Activated CD8-positive, alpha-beta T cell treated with anti-CD3 and anti-CD28 coated beads for 36 hours (primary cell): ENCODE data around the gene ARPC1B. TPM values are rescaled to one million over a fixed set of nuclear protein-coding genes. Genes with fewer than 3 reads are reported as not detected.
"Not testable (repeated sequence)": the region's sequence is repeated elsewhere in the genome, so short reads cannot be mapped to it uniquely, and the experiment has no call there.

ENCODE experiments used
- ATAC-seq: fragments of 200-7000 bp; cut with Tn5 transposase; one replicate; pipeline ENCODE4 v1.10.0; 2021; ENCODE audit warnings: mild to moderate bottlenecking, moderate library complexity
- CTCF ChIA-PET: fragments of 350-600 bp; sonication (Branson Sonifier 250); formaldehyde crosslinking; loops from one replicate; lab custom pipeline; 2021; ENCODE audit warnings: antibody characterized with exemption; lab: Charles Lee
- POLR2A ChIA-PET: fragments of 350-600 bp; sonication (Branson Sonifier 250); formaldehyde crosslinking; loops from one replicate; lab custom pipeline; 2021; ENCODE audit warnings: antibody characterized with exemption; lab: Charles Lee
- DNase-seq: peaks from one replicate; pipeline ENCODE4 v3.0.0-alpha.2; 2020
- H3K27ac Mint-ChIP-seq: one replicate; pipeline ENCODE4 v1.8.0; 2021; ENCODE audit warnings: mild to moderate bottlenecking, mixed read lengths
- H3K27me3 Mint-ChIP-seq: one replicate; pipeline ENCODE4 v1.8.0; 2021; ENCODE audit warnings: mixed read lengths
- H3K36me3 Mint-ChIP-seq: one replicate; pipeline ENCODE4 v1.8.0; 2021; ENCODE audit warnings: low read depth, mixed read lengths
- H3K4me1 Mint-ChIP-seq: one replicate; pipeline ENCODE4 v1.8.0; 2021; ENCODE audit warnings: low read depth, mixed read lengths
- H3K4me3 Mint-ChIP-seq: one replicate; pipeline ENCODE4 v1.8.0; 2021; ENCODE audit warnings: mild to moderate bottlenecking, moderate library complexity, mixed read lengths
- H3K9me3 Mint-ChIP-seq: one replicate; pipeline ENCODE4 v1.8.0; 2021; ENCODE audit warnings: mixed read lengths
- CTCF ChIP-seq: fragments of 200-600 bp; IDR thresholded peaks from one replicate; pipeline ENCODE4 v1.8.0; 2022; ENCODE audit warnings: antibody characterized with exemption, mild to moderate bottlenecking
- intact Hi-C: fragments of 100-400 bp; cut with micrococcal nuclease; formaldehyde crosslinking; loops from one replicate; pipeline ENCODE4 v1.10.0; 2022
- total RNA-seq, 2 experiments: library from RNA; stranded (reverse); gene quantifications; one replicate each; pipeline ENCODE4 v1.2.3, GENCODE V29; 2021

The ARPC1B gene
- total RNA-seq, 2 experiments from 2014 or later, result 304 to 307 TPM

GRCh38 chr7:99387239-99387635, 12.7 kb downstream of the ARPC1B start:
- H3K4me3 Mint-ChIP-seq, DNase-seq, H3K27me3 Mint-ChIP-seq, H3K9me3 Mint-ChIP-seq, intact Hi-C loops, ATAC-seq: not testable (repeated sequence)
- Mint-ChIP-seq H3K27ac (peak overlapping the region; percentile 75), H3K4me1 (peaks cover 32% of the 10 kb centered on the region), H3K36me3 (peaks cover 48% of the 10 kb centered on the region)
- CTCF ChIA-PET, result interaction anchor here (0.8 to 1.9 kb wide), 5 partner anchors 9 to 62 kb away, joined by 4 to 7 read pairs (median 5); partner anchors contain the start of gene ARPC1A
- POLR2A ChIA-PET, result interaction anchor here (0.8 to 4.8 kb wide), 5 partner anchors 11 to 22 kb away, joined by 3 to 17 read pairs (median 4); partner anchors contain the start of genes BUD31 and PDAP1
- TF ChIP-seq CTCF, result peak; percentile 26

- Mint-ChIP-seq H3K4me3 (no peak overlapping the region), H3K4me1 (peaks cover 35% of the 10 kb centered on the region), H3K36me3 (peaks cover 48% of the 10 kb centered on the region), H3K27ac (no peak overlapping the region), H3K27me3 (no peaks in the 10 kb centered on the region), H3K9me3 (no peaks in the 10 kb centered on the region)
- ChIA-PET CTCF (interaction anchor here (0.8 to 1.9 kb wide), 3 partner anchors 9 to 23 kb away, joined by 4 to 5 read pairs (median 5); no protein-coding TSS in a partner anchor), POLR2A (interaction anchor here (0.7 to 4.8 kb wide), 5 partner anchors 12 to 382 kb away, joined by 3 to 17 read pairs (median 4); partner anchors contain the start of gene PDAP1)
- no peak for TF ChIP-seq CTCF
- ATAC-seq, result no peak
- no peak for DNase-seq
- intact Hi-C loops, result no loop called here
Observed at GRCh38 chr7:99387912-99388311, 13.4 kb downstream of the ARPC1B start.

- DNase-seq (no peak), ATAC-seq (no peak)
- H3K9me3 Mint-ChIP-seq, result no peaks in the 10 kb centered on the region
- H3K4me1 Mint-ChIP-seq, result peaks cover 28% of the 10 kb centered on the region
- H3K27ac Mint-ChIP-seq, result no peak overlapping the region
- no peaks in the 10 kb centered on the region for H3K27me3 Mint-ChIP-seq
- H3K4me3 Mint-ChIP-seq, result no peak overlapping the region
- POLR2A ChIA-PET, result interaction anchor here (1.2 to 4.8 kb wide), 4 partner anchors 10 to 18 kb away, joined by 3 to 17 read pairs (median 12); partner anchors contain the start of gene PDAP1
- TF ChIP-seq CTCF, result no peak
- intact Hi-C loops, result no loop called here
- H3K36me3 Mint-ChIP-seq, result peaks cover 51% of the 10 kb centered on the region
- CTCF ChIA-PET, result interaction anchor here (1.4 kb wide), 1 partner anchor 18 kb away, joined by 6 read pairs; the partner anchor contains the start of genes BUD31 and PDAP1
Observed at GRCh38 chr7:99389772-99390171, 15.2 kb downstream of the ARPC1B start.

- Mint-ChIP-seq H3K4me1 (peaks cover 23% of the 10 kb centered on the region), H3K9me3 (no peaks in the 10 kb centered on the region), H3K4me3 (no peak overlapping the region), H3K27me3 (no peaks in the 10 kb centered on the region), H3K36me3 (peaks cover 56% of the 10 kb centered on the region), H3K27ac (no peak overlapping the region)
- TF ChIP-seq CTCF, result no peak
- ATAC-seq (no peak), DNase-seq (no peak)
- ChIA-PET POLR2A (interaction anchor here (1.1 to 3.6 kb wide), 5 partner anchors 9 to 16 kb away, joined by 3 to 15 read pairs (median 8); partner anchors contain the start of gene PDAP1), CTCF (interaction anchor here (1.4 to 2.3 kb wide), 2 partner anchors 17 to 26 kb away, joined by 6 to 9 read pairs; partner anchors contain the start of genes BUD31 and PDAP1)
- intact Hi-C loops, result no loop called here
Observed at GRCh38 chr7:99390941-99391602, 16.5 kb downstream of the ARPC1B start.
